NB4 (cell line): ENCODE measurements around the gene ATG101.

Experiments used
- DNase-seq: peaks from one replicate; pipeline ENCODE4 v3.0.0; 2010; ENCODE audit warnings: low read depth
- H3K4me3 ChIP-seq: one replicate; pipeline ENCODE4 v1.5.1; 2011; ENCODE audit warnings: mild to moderate bottlenecking, low read depth, low read length, moderate library complexity
- CTCF ChIP-seq: IDR thresholded peaks from one replicate; pipeline ENCODE4 v1.5.1; 2012; ENCODE audit warnings: low read depth, low read length
- MYC ChIP-seq: IDR thresholded peaks from 2 replicates; pipeline ENCODE4 v1.6.1; 2011; ENCODE audit warnings: low read depth, low read length
- POLR2A ChIP-seq: IDR thresholded peaks from 2 replicates; pipeline ENCODE4 v1.6.1; 2011; ENCODE audit warnings: mild to moderate bottlenecking; ENCODE audit not compliant: insufficient read length; ENCODE audit errors: extremely low read depth
- TF ChIP-seq, protein P1 (sequence below): IDR thresholded peaks from 2 replicates; pipeline ENCODE4 v1.6.1; 2011; ENCODE audit warnings: low read depth, low read length

Gene ATG101

DNA sequence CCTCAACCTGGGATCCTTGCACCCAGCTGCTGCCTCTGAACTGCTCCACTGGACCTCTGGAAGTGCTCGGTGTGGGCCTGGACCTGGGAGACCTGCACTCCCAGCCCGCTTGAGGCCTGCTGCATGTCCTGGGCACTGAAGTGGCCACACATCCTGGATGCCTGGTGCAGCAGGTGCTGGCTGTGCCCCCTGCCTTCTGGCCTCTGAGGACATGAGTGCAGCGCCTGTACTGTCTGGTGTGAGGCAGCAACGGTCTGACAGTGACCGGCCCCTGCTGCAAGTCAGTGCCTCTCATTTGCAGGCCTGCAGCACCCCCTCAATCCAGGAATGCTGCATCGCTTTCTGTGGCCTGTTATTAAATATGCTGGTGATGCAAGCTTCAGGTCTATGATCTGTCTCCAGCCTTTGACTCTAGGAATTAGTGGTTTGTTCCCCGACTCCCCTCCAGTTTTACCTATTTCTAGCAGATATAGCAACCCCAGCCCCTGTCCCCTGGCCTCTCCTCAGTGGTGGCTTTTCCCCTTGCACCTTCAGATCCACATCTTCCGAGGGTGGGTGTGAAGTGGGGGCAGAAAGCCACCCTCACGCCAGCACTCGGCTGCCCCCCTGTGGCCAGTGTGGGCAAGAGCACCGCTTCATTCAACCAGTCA, 13.3 kb downstream of the ATG101 start:
- peak; percentile 74 for DNase-seq
- TF ChIP-seq CTCF, result peak; percentile 97
- no peak for TF ChIP-seq MYC
- no peak for TF ChIP-seq POLR2A
- TF ChIP-seq, protein P1, sequence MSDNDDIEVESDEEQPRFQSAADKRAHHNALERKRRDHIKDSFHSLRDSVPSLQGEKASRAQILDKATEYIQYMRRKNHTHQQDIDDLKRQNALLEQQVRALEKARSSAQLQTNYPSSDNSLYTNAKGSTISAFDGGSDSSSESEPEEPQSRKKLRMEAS, result no peak
- no peak overlapping the region for H3K4me3 ChIP-seq

DNA sequence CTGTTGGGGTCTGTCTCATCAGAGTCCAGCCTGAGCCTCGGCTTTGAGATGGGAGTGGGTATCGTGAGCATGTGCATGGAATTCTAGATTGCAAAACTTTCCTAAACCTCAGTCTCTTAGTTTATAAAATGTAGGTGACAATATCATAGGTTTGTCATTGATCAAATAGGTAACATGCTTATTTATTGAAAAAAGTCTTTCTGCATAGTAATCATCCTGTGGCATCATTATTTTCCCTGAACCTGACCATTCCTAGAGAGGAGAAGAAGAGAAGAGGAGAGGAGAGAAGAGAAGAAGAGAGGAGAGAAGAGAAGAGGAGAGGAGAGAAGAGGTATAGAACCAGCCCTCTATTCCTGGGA, 13.8 kb downstream of the ATG101 start:
- TF ChIP-seq MYC (no peak), POLR2A (no peak), CTCF (no peak)
- TF ChIP-seq, protein P1, result no peak
- H3K4me3 ChIP-seq, result no peak overlapping the region
- no peak for DNase-seq

GRCh38 chr12:52084491-52085231, 14.9 kb downstream of the ATG101 start:
- TF ChIP-seq, protein P1, result no peak
- TF ChIP-seq POLR2A (no peak), CTCF (no peak), MYC (no peak)
- DNase-seq, result no peak
- H3K4me3 ChIP-seq, result no peak overlapping the region

DNA sequence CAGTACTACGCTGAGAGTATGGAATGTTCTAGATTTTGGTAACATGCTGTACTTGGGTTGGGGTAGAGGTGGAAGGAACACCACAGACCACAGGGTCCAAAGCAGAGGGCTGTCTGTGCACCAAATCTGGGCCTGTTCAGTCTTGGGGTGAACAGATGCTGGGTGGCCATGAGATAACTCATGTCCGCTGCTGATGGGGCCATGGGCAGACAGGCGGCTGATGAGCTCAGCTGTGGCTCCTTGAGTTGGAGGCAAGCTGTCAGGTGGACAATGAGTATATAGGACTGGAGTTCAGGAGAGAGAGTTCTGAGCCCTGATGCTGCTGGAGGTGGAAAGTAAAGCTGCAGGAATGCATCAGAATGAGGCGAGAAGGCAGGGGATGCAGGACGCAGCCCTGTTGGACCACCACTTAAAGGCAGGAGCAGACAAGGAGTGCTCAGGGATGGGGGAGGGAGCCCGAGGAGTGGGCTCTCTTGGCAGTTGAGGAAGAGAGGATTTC, 16.0 kb downstream of the ATG101 start:
- H3K4me3 ChIP-seq, result no peak overlapping the region
- DNase-seq, result no peak
- no peak for TF ChIP-seq MYC
- TF ChIP-seq CTCF, result no peak
- TF ChIP-seq POLR2A, result no peak
- TF ChIP-seq, protein P1, result no peak

GRCh38 chr12:52086366-52086765, 16.6 kb downstream of the ATG101 start:
- H3K4me3 ChIP-seq, result no peak overlapping the region
- DNase-seq, result no peak
- no peak for TF ChIP-seq CTCF
- TF ChIP-seq POLR2A, result no peak
- TF ChIP-seq, protein P1, result no peak
- TF ChIP-seq MYC, result no peak
